ENCODE measurements around the gene PPARA.

Gene PPARA

GRCh38 chr22:46213052-46213451, 62.7 kb downstream of the PPARA start:
- no peak for DNase-seq (ENCODE audit: low read depth)

GRCh38 chr22:46214149-46214548, 63.8 kb downstream of the PPARA start:
- no peak for DNase-seq (ENCODE audit: low read depth)

- no peak for DNase-seq (ENCODE audit: low read depth)
These were observed 64.3 kb downstream of the PPARA start for GRCh38 chr22:46214616-46215015.

GRCh38 chr22:46219636-46220035, 69.3 kb downstream of the PPARA start:
- no peak for DNase-seq (ENCODE audit: low read depth)

GRCh38 chr22:46220921-46221320, 70.6 kb downstream of the PPARA start:
- no peak for DNase-seq (ENCODE audit: low read depth)

GRCh38 chr22:46224044-46224897, 73.9 kb downstream of the PPARA start:
- DNase-seq (ENCODE audit: low read depth): no peak

GRCh38 chr22:46224898-46225290, 74.6 kb downstream of the PPARA start:
- DNase-seq (ENCODE audit: low read depth): no peak

GRCh38 chr22:46225631-46226030, 75.3 kb downstream of the PPARA start:
- no peak for DNase-seq (ENCODE audit: low read depth)

GRCh38 chr22:46226577-46226976, 76.3 kb downstream of the PPARA start:
- DNase-seq (ENCODE audit: low read depth): no peak

GRCh38 chr22:46229701-46230100, 79.4 kb downstream of the PPARA start:
- DNase-seq (ENCODE audit: low read depth): no peak

GRCh38 chr22:46230262-46230901, 80.1 kb downstream of the PPARA start:
- no peak for DNase-seq (ENCODE audit: low read depth)

GRCh38 chr22:46233231-46233630, 82.9 kb downstream of the PPARA start:
- no peak for DNase-seq (ENCODE audit: low read depth)

- no peak for DNase-seq (ENCODE audit: low read depth)
These were observed 84.6 kb downstream of the PPARA start for GRCh38 chr22:46234969-46235368.

GRCh38 chr22:46237453-46238124, 87.3 kb downstream of the PPARA start:
- no peak for DNase-seq (ENCODE audit: low read depth)

- DNase-seq (ENCODE audit: low read depth): no peak
These were observed 88.2 kb downstream of the PPARA start for GRCh38 chr22:46238541-46238940.

GRCh38 chr22:46239261-46240048, 89.1 kb downstream of the PPARA start:
- no peak for DNase-seq (ENCODE audit: low read depth)

GRCh38 chr22:46240073-46240472, 89.7 kb downstream of the PPARA start:
- DNase-seq (ENCODE audit: low read depth): no peak

GRCh38 chr22:46240506-46240905, 90.2 kb downstream of the PPARA start:
- DNase-seq (ENCODE audit: low read depth): no peak

GRCh38 chr22:46240907-46241306, 90.6 kb downstream of the PPARA start:
- no peak for DNase-seq (ENCODE audit: low read depth)

- DNase-seq (ENCODE audit: low read depth): no peak
These were observed 91.2 kb downstream of the PPARA start for GRCh38 chr22:46241396-46242007.

- DNase-seq (ENCODE audit: low read depth): no peak
These were observed 91.8 kb downstream of the PPARA start for GRCh38 chr22:46242076-46242475.

- DNase-seq (ENCODE audit: low read depth): no peak
These were observed 94.4 kb downstream of the PPARA start for GRCh38 chr22:46244771-46245170.

All from activated gamma-delta T cell treated with anti-CD3 and anti-CD28 coated beads, Interleukin-2, amount 50 U/mL, for 16 hours (primary cell).